GM21390 (cell line): ENCODE results near the gene TMEM175.
A peak's percentile ranks its signal among the peaks of the same experiment; 100 is the strongest.
"Not testable (repeated sequence)": the region's sequence is repeated elsewhere in the genome, so short reads cannot be mapped to it uniquely, and the experiment has no call there.

Source experiments
- ATAC-seq: cut with Tn5 transposase; IDR thresholded peaks from one replicate; pipeline ENCODE4 v1.9.1; 2021; ENCODE audit not compliant: unreplicated experiment

The TMEM175 gene

GRCh38 chr4:968221-968620, 36.0 kb downstream of the TMEM175 start:
- ATAC-seq = no peak

DNA sequence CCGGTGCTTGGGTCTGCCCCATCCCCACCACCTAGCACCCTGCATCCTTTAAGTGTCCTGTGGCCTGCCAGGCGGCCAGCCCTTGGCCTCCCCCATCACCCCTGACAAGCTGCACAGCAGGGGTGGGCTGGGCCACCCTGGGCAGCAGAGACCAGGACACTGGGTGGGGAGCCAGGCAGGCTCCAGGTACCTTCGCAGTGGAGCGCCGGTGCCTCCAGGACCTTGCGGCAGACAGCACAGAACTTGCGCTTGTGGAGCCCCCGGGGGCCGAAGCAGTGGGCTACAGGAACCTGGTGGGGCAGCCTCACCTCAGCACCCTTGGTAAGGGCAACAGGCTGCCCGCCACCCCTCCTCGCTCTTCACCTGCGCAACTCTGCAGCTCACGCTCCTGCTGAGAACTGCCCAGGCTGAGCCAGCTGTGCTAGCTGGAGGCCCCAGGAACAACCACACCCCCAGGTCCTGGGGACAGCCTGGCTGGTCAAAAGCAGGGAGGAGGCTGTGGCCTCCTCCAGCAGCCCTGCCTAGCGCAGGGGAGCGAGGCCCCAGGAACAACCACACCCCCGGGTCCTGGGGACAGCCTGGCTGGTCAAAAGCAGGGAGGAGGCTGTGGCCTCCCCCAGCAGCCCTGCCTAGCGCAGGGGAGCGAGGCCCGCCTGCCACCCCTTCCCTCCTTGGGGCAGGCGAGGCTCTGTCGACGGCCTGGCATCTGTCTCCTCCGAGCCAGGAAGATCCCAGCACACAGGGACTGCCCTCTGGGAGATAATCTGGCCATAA, 36.5 kb downstream of the TMEM175 start:
- no peak for ATAC-seq

DNA sequence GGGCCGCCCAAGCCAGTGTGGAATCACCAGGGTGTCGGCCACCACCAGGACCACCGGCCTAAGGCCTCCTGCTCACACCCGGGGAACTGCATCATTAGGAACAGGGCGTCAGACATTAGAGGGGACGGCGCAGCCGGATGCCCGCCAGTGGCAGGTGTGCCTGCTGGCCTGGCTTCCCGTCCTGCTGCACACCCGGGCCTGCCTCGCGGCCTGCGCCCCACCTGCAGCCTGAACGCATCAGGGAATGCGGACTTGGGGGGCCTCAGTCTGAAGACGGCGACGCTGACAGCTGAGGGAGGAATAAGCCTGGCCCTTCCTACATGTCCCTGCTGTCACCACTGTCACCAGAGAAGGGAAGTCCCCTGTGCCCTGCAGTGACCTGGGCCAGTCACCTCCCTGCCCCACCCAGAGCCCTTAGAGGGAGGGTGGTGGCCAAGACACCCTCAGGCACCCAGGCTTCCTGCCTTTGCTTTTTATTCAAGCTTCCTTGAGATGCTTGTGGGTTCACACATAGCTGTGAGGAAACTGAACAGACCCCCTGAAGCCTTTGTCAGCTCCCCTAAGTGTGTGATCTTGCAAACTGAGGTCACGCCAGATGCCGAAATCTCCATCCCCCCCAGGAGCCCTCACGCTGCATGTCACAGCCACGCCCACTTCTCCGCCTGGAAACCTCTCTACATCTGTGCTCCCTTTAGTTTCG, 37.9 kb downstream of the TMEM175 start:
- ATAC-seq = no peak

- ATAC-seq = no peak
Measured at GRCh38 chr4:970854-971520, 38.7 kb downstream of the TMEM175 start.

- ATAC-seq = no peak
Measured at GRCh38 chr4:971666-972500, 39.6 kb downstream of the TMEM175 start.

DNA sequence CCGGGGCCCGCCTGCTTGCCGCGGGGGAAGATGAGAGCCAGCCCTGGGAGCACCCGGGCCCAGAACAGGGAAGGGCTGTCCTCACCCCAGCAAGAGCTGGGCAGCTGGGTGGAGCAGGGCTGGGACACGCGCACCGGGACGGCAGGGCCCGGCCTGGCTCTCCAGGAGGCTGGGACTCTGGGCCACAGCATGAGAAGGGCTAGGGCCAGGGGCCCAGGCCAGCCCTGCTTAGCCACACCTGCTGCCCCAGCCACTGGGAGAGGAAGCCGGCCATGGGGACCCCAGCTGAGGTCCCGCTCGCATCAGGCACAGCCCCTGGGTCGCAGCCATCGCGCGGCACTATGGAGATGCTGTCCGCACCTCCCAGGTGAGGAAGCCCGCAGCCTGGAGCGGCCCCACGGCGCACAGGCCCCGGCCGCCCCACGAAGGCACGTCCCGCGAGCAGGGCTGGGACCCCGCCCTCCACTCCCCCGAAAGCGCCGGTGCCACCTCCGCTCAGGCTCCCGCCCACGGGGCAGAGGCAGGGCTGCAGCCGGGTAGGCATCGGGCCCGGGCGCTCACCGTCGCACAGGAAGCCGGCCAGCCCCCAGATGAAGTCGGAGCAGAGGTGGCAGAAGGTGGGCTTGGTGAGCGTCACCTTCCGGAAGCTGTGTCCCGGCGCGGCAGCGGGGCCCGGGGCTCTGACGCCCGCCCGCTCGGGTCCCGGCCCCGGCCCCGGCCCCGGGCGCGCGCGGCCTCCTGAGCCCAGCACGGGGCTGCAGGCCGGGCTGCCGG, 40.6 kb downstream of the TMEM175 start:
- ATAC-seq = peak; percentile 41

- peak; percentile 68 for ATAC-seq
Measured at GRCh38 chr4:973431-974397, 41.5 kb downstream of the TMEM175 start, which contains the start of gene DGKQ. TSS of gene DGKQ (minus strand) at chr4:973569. CDS start at chr4:973482, 87 bp downstream.

GRCh38 chr4:974668-975067, 42.4 kb downstream of the TMEM175 start:
- no peak for ATAC-seq

- not testable (repeated sequence) for ATAC-seq
Measured at GRCh38 chr4:976016-976415, 43.8 kb downstream of the TMEM175 start.

DNA sequence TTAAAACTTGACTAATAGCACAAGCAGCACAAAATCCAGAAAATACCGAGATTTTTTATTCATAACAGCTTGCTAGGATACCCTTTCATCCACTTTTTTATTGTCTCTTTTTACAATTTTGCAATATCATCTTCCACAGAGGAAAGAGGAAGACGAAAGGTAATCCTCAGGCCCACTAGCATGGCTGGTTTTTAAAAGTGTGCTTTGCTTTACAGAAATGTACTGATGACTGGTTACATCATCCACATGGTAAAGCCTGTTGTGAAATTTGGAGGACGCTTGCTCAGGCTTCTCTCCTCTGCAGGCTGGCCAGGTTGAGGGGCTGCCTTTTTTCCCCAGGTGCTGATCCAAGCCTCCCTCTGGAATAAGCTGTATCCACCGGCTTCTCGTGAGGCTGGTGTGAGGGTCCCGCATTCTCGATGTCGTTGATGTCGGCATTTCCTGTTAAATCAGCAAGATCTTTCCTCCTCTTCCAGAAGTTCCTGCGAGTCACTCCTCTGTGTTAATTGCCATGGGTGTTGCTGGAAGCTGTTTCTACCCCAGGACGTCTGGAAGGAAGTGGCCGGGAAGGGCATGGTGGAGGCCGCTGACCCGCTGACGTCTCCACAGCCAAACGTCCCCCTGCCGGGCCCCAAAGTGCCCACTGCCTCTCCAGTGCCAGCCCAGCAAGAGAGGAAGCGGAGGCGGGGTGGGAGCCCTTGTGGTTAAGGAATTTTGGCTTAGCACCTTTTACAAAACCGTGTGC, 46.9 kb downstream of the TMEM175 start:
- ATAC-seq = no peak

GRCh38 chr4:982291-982690, 50.0 kb downstream of the TMEM175 start:
- no peak for ATAC-seq

DNA sequence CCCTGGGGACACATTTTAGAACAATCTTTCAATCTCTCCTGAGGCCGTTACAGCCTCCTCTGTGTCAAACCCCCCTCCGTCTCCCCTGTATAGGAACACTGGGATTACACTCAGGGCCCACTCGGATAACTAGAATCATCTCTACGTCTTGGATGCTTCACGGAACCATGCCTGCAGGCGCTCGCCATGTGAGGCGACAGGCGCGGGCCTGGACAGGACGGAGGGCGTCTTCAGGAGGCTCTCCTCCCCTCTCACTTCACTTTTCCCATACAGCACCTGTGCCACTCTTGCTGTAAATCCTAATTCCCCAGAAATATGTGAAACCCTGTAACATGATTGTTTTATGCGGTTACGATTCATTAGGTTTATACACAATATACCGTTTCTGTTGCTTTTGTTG, 50.6 kb downstream of the TMEM175 start:
- no peak for ATAC-seq

- no peak for ATAC-seq
Measured at GRCh38 chr4:984336-985054, 52.2 kb downstream of the TMEM175 start.

GRCh38 chr4:985123-985830, 53.0 kb downstream of the TMEM175 start:
- ATAC-seq = no peak

DNA sequence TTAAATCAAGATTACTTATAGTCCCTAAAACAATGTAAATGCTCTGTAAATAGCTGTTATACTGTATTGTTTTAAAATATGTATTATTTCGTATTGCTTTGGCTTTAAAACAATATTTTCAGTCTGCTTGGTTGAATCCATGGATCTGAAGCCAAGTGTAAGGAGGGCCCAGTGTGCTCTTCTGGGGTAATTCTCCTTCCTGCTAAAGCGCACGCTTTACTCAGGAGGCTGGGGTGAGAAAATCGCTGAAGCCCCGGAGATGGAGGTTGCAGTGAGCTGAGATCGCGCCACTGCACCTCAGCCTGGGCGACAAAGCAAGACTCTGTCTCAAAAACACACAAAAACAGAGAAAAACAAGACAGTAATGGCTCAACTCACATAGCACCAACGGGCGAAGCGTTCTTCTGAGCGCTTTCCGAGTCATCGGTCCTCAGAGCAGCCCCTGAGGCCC, 54.2 kb downstream of the TMEM175 start:
- ATAC-seq = peak; percentile 32

- peak; percentile 80 for ATAC-seq
Measured at GRCh38 chr4:986879-987623, 54.8 kb downstream of the TMEM175 start, which contains the start of gene IDUA. TSS of gene IDUA (plus strand) at chr4:987044. CDS start at chr4:987085, 41 bp downstream.
